ENCODE measurements around the gene RBM14.
A peak's percentile ranks its signal among the peaks of the same experiment; 100 is the strongest.
"Not testable (repeated sequence)": the region's sequence is repeated elsewhere in the genome, so short reads cannot be mapped to it uniquely, and the experiment has no call there.

The RBM14 gene

GRCh38 chr11:66637557-66638176, 21.2 kb downstream of the RBM14 start:
- DNase-seq (ENCODE audit: low read depth): no peak

- DNase-seq (ENCODE audit: low read depth): peak; percentile 99
Measured at GRCh38 chr11:66638177-66639065, 22.0 kb downstream of the RBM14 start, which contains the start of gene RBM4. Gene RBM4, plus strand, starts transcription at chr11:66638703. Its CDS starts 1,009 bp downstream, at chr11:66639712.

- DNase-seq (ENCODE audit: low read depth): no peak
Measured at GRCh38 chr11:66639066-66639813, 22.8 kb downstream of the RBM14 start.

GRCh38 chr11:66639814-66640340, 23.4 kb downstream of the RBM14 start:
- not testable (repeated sequence) for DNase-seq (ENCODE audit: low read depth)

- no peak for DNase-seq (ENCODE audit: low read depth)
Measured at GRCh38 chr11:66641834-66642233, 25.4 kb downstream of the RBM14 start.

GRCh38 chr11:66643745-66644437, 27.5 kb downstream of the RBM14 start:
- DNase-seq (ENCODE audit: low read depth): no peak

GRCh38 chr11:66646828-66647227, 30.4 kb downstream of the RBM14 start:
- DNase-seq (ENCODE audit: low read depth): no peak

- DNase-seq (ENCODE audit: low read depth): no peak
Measured at GRCh38 chr11:66649903-66650302, 33.5 kb downstream of the RBM14 start.

- no peak for DNase-seq (ENCODE audit: low read depth)
Measured at GRCh38 chr11:66651016-66651415, 34.6 kb downstream of the RBM14 start.

- no peak for DNase-seq (ENCODE audit: low read depth)
Measured at GRCh38 chr11:66652651-66653050, 36.2 kb downstream of the RBM14 start.

GRCh38 chr11:66653123-66653522, 36.7 kb downstream of the RBM14 start:
- no peak for DNase-seq (ENCODE audit: low read depth)

- no peak for DNase-seq (ENCODE audit: low read depth)
Measured at GRCh38 chr11:66659763-66660162, 43.3 kb downstream of the RBM14 start.

- no peak for DNase-seq (ENCODE audit: low read depth)
Measured at GRCh38 chr11:66663741-66664296, 47.4 kb downstream of the RBM14 start.

GRCh38 chr11:66665369-66665768, 48.9 kb downstream of the RBM14 start:
- no peak for DNase-seq (ENCODE audit: low read depth)

- DNase-seq (ENCODE audit: low read depth): no peak
Measured at GRCh38 chr11:66670816-66671215, 54.4 kb downstream of the RBM14 start.

GRCh38 chr11:66674964-66675602, 58.7 kb downstream of the RBM14 start:
- DNase-seq (ENCODE audit: low read depth): no peak

- no peak for DNase-seq (ENCODE audit: low read depth)
Measured at GRCh38 chr11:66676282-66676919, 60.0 kb downstream of the RBM14 start.

All from fibroblast of the conjunctiva (primary cell).